IMR-90 (cell line): Measurements from ENCODE around the gene SH3RF3. TPM values are rescaled to one million over a fixed set of nuclear protein-coding genes. Genes with fewer than 3 reads are reported as not detected.

Experiments used
- ATAC-seq: fragments of 200-7000 bp; cut with Tn5 transposase; 2 replicates; pipeline ENCODE4 v1.9.1; 2020; ENCODE audit warnings: low read depth, mild to moderate bottlenecking, moderate library complexity
- BruUV-seq: library from RNA; stranded (reverse); fragments of 400-500 nt; replicated peaks from 2 replicates; lab custom pipeline; 2021; lab: Mats Ljungman, UMichigan
- CTCF ChIA-PET: fragments of 300-600 bp; formaldehyde crosslinking; extraction: SDS; loops from one replicate; lab custom pipeline; 2021; ENCODE audit warnings: antibody characterized with exemption; lab: Yijun Ruan, JAX
- POLR2A ChIA-PET: fragments of 300-600 bp; sonication (Branson Sonifier 250); formaldehyde crosslinking; loops from one replicate; lab custom pipeline; 2022; ENCODE audit warnings: antibody characterized with exemption; ENCODE audit not compliant: unreplicated experiment; lab: Charles Lee
- DNase-seq: peaks from one replicate; pipeline ENCODE4 v3.0.0; 2013
- H2AFZ ChIP-seq: replicated peaks from 2 replicates; pipeline ENCODE3; 2013; ENCODE audit warnings: low read length, mild to moderate bottlenecking; ENCODE audit not compliant: poor library complexity
- H2AK5ac ChIP-seq: 2 replicates; pipeline ENCODE4 v1.6.1; 2013; ENCODE audit warnings: low read depth, low read length, inconsistent platforms
- H2AK9ac ChIP-seq: replicated peaks from 2 replicates; pipeline ENCODE3; 2013; ENCODE audit warnings: mild to moderate bottlenecking, low read depth, low read length, moderate library complexity; ENCODE audit not compliant: poor library complexity
- H2BK120ac ChIP-seq: 2 replicates; pipeline ENCODE4 v1.6.1; 2013; ENCODE audit warnings: low read depth, low read length, inconsistent platforms
- H2BK15ac ChIP-seq: 3 replicates; pipeline ENCODE4 v1.6.1; 2013; ENCODE audit warnings: low read depth, low read length, inconsistent platforms
- H2BK20ac ChIP-seq: 2 replicates; pipeline ENCODE4 v1.6.1; 2013; ENCODE audit warnings: low read depth, mild to moderate bottlenecking, inconsistent platforms, low read length, moderate library complexity
- H2BK5ac ChIP-seq: 2 replicates; pipeline ENCODE4 v1.6.1; 2013; ENCODE audit warnings: mild to moderate bottlenecking, low read depth, low read length, inconsistent platforms; ENCODE audit not compliant: poor library complexity, severe bottlenecking
- H3K14ac ChIP-seq: replicated peaks from 2 replicates; pipeline ENCODE4 v1.6.1; 2013; ENCODE audit warnings: low read depth, low read length, inconsistent platforms
- H3K18ac ChIP-seq: 2 replicates; pipeline ENCODE4 v1.6.1; 2013; ENCODE audit warnings: low read depth, low read length, control low read depth
- H3K23ac ChIP-seq: 2 replicates; pipeline ENCODE4 v1.6.1; 2013; ENCODE audit warnings: low read depth, low read length, inconsistent platforms
- H3K27ac ChIP-seq: 2 replicates; pipeline ENCODE4 v1.5.1; 2013; ENCODE audit warnings: mild to moderate bottlenecking, control low read depth, low read length; ENCODE audit not compliant: insufficient read depth
- H3K27me3 ChIP-seq: 2 replicates; pipeline ENCODE4 v1.6.1; 2013; ENCODE audit warnings: low read length; ENCODE audit not compliant: control insufficient read depth, insufficient read depth
- H3K36me3 ChIP-seq: 2 replicates; pipeline ENCODE4 v1.6.1; 2013; ENCODE audit warnings: low read length, mixed read lengths; ENCODE audit not compliant: control insufficient read depth, insufficient read depth
- H3K4ac ChIP-seq: 2 replicates; pipeline ENCODE4 v1.6.1; 2013; ENCODE audit warnings: low read depth, low read length, inconsistent platforms
- H3K4me1 ChIP-seq: 2 replicates; pipeline ENCODE4 v1.6.1; 2013; ENCODE audit warnings: low read length, mixed read lengths; ENCODE audit not compliant: control insufficient read depth, insufficient read depth
- H3K4me2 ChIP-seq: 2 replicates; pipeline ENCODE4 v1.6.1; 2013; ENCODE audit warnings: low read depth, mild to moderate bottlenecking, control low read depth, low read length, moderate library complexity
- H3K4me3 ChIP-seq: 2 replicates; pipeline ENCODE4 v1.5.1; 2013; ENCODE audit warnings: low read depth, mild to moderate bottlenecking, control low read depth, low read length, moderate library complexity; ENCODE audit not compliant: insufficient read depth
- H3K56ac ChIP-seq: 2 replicates; pipeline ENCODE4 v1.6.1; 2013; ENCODE audit warnings: low read length, inconsistent platforms; ENCODE audit not compliant: insufficient read depth; ENCODE audit errors: extremely low read depth
- H3K79me1 ChIP-seq, 2 experiments: 2 replicates each; pipeline ENCODE4 v1.6.1; 2013; ENCODE audit warnings: low read length in 2 of 2, inconsistent platforms in 1 of 2, low read depth in 1 of 2
- H3K9ac ChIP-seq: 2 replicates; pipeline ENCODE4 v1.6.1; 2013; ENCODE audit warnings: low read depth, low read length, control low read depth
- H3K9me1 ChIP-seq: 2 replicates; pipeline ENCODE4 v1.6.1; 2013; ENCODE audit warnings: low read length, inconsistent platforms; ENCODE audit not compliant: insufficient read depth
- H3K9me3 ChIP-seq: 2 replicates; pipeline ENCODE4 v1.6.1; 2013; ENCODE audit warnings: low read length; ENCODE audit not compliant: control insufficient read depth, insufficient read depth
- H4K20me1 ChIP-seq: 2 replicates; pipeline ENCODE4 v1.6.1; 2013; ENCODE audit warnings: low read length, inconsistent platforms; ENCODE audit not compliant: insufficient read depth
- H4K5ac ChIP-seq: 2 replicates; pipeline ENCODE4 v1.6.1; 2013; ENCODE audit warnings: mild to moderate bottlenecking, low read depth, low read length, control low read depth
- H4K8ac ChIP-seq, 2 experiments: 2 replicates each; pipeline ENCODE4 v1.6.1; 2013; ENCODE audit warnings: low read depth in 2 of 2, low read length in 2 of 2, control low read depth in 1 of 2, inconsistent platforms in 1 of 2
- H4K91ac ChIP-seq: 2 replicates; pipeline ENCODE4 v1.6.1; 2013; ENCODE audit warnings: low read depth, low read length, inconsistent platforms; ENCODE audit not compliant: insufficient read depth
- CEBPB ChIP-seq: IDR thresholded peaks from 2 replicates; pipeline ENCODE4 v1.6.1; 2012; ENCODE audit warnings: low read depth, low read length, improper control_type of control experiment
- CTCF ChIP-seq: conservative IDR thresholded peaks from 2 replicates; pipeline ENCODE4 v1.5.1; 2012; ENCODE audit warnings: mild to moderate bottlenecking, low read depth, low read length, improper control_type of control experiment
- ELK1 ChIP-seq: fragments of 150-350 bp; IDR thresholded peaks from 2 replicates; pipeline ENCODE4 v1.6.1; 2016; ENCODE audit warnings: low read depth, mild to moderate bottlenecking, low read length, moderate library complexity, borderline replicate concordance
- MAZ ChIP-seq: IDR thresholded peaks from 2 replicates; pipeline ENCODE4 v1.6.1; 2012; ENCODE audit warnings: low read depth, mild to moderate bottlenecking, low read length, improper control_type of control experiment, moderate library complexity, borderline replicate concordance
- NFE2L2 ChIP-seq: fragments of 150-350 bp; IDR thresholded peaks from 2 replicates; pipeline ENCODE4 v1.6.1; 2016; ENCODE audit warnings: low read depth, mild to moderate bottlenecking, low read length
- POLR2A ChIP-seq: IDR thresholded peaks from 2 replicates; pipeline ENCODE4 v1.6.1; 2012; ENCODE audit warnings: mild to moderate bottlenecking, low read depth, low read length
- RAD21 ChIP-seq: IDR thresholded peaks from 2 replicates; pipeline ENCODE4 v1.6.1; 2012; ENCODE audit warnings: low read length, improper control_type of control experiment
- RFX5 ChIP-seq: IDR thresholded peaks from 2 replicates; pipeline ENCODE4 v1.8.0; 2012; ENCODE audit warnings: low read depth, mild to moderate bottlenecking, low read length, moderate library complexity
- SMC3 ChIP-seq: fragments of 150-350 bp; IDR thresholded peaks from 2 replicates; pipeline ENCODE4 v1.6.1; 2016; ENCODE audit warnings: low read depth, mild to moderate bottlenecking, antibody characterized with exemption, low read length, moderate library complexity
- WGBS, 2 experiments: methylation state at CpG; one replicate each; pipeline versions ENCODE4 v1.1.5 to v1.1.7; 2013; ENCODE audit warnings: missing lambda C conversion rate in 2 of 2; ENCODE audit not compliant: insufficient read length in 1 of 2; ENCODE audit errors: extremely low coverage in 2 of 2; 5-methylcytosine and 5-hydroxymethylcytosine counted together
- dilution Hi-C: fragments of 300-500 bp; cut with HindIII; formaldehyde crosslinking; loops from one replicate; pipeline ENCODE4 v1.14.3; 2018; ENCODE audit warnings: low sequenced_read_pairs; ENCODE audit not compliant: unreplicated experiment
- in situ Hi-C: fragments of 300-500 bp; cut with MboI; formaldehyde crosslinking; loops from 3 replicates; pipeline ENCODE4 v1.14.3; 2019; ENCODE audit warnings: low sequenced_read_pairs, inconsistent platforms, mixed read lengths
- intact Hi-C: fragments of 100-400 bp; cut with micrococcal nuclease; formaldehyde crosslinking; loops from 2 replicates; pipeline ENCODE4 v1.10.0; 2022
- polyA plus RNA-seq, 3 experiments: library from polyadenylated mRNA; depleted of rRNA; stranded (reverse); fragments of >200 nt; gene quantifications; 2 replicates each; pipeline ENCODE4 v1.2.3, GENCODE V29; 2012; ENCODE audit warnings: low replicate concordance in 1 of 3
- total RNA-seq: library from RNA; depleted of rRNA; stranded (reverse); fragments of >200 nt; gene quantifications from 2 replicates; pipeline ENCODE4 v1.2.3, GENCODE V29; 2012

Gene SH3RF3
- total and polyA plus RNA-seq, 2 of the 4 experiments (the other 2 are of a cell fraction), result 3.4 to 5.3 TPM

GRCh38 chr2:109510136-109511028 is 381.4 kb downstream of the SH3RF3 start:
- H3K9me3 ChIP-seq, result no peaks in the 10 kb centered on the region
- H3K9me1 ChIP-seq, result peaks cover 24% of the 10 kb centered on the region
- H3K79me1 ChIP-seq, result 0 out of 4 replicates have a peak, but pooled peaks cover 0 to 6% of the 10 kb centered on the region in 2 experiments
- H2BK120ac ChIP-seq, result peak overlapping the region; percentile 71
- POLR2A ChIA-PET, result no interaction called here
- no peak overlapping the region for H3K27ac ChIP-seq
- peaks cover 11% of the 10 kb centered on the region for H4K20me1 ChIP-seq
- CTCF ChIA-PET, result interaction anchor here (0.6 to 1.4 kb wide), 11 partner anchors 11 to 594 kb away, joined by 3 to 9 read pairs (median 3); no protein-coding TSS in a partner anchor
- peak overlapping the region; percentile 89 for H2AK5ac ChIP-seq
- H4K8ac ChIP-seq, result no peak overlapping the region
- no peak overlapping the region for H3K56ac ChIP-seq
- H4K5ac ChIP-seq, result no peak overlapping the region
- 0 out of 2 replicates have a peak overlapping the region, but pooled peaks have one; percentile 31 for H4K91ac ChIP-seq
- peak overlapping the region; percentile 67; the same call in 1 of the 2 replicates for H3K4ac ChIP-seq
- intact Hi-C loops (loop anchor here (1.0 to 10.0 kb wide), 6 partner anchors 64 to 582 kb away; no protein-coding TSS in a partner anchor), in situ Hi-C loops (no loop called here), dilution Hi-C loops (no loop called here)
- H2BK5ac ChIP-seq, result no peak overlapping the region
- TF ChIP-seq CTCF, result peak; percentile 92
- peak; percentile 94 for TF ChIP-seq SMC3
- TF ChIP-seq POLR2A, result no peak; the same call in 1 of the 2 replicates
- no peak for TF ChIP-seq RFX5
- TF ChIP-seq ELK1, result no peak
- no peak for TF ChIP-seq CEBPB
- no peak for TF ChIP-seq NFE2L2
- TF ChIP-seq RAD21, result peak; percentile 93
- no peak for TF ChIP-seq MAZ
- H3K18ac ChIP-seq, result no peak overlapping the region
- DNase-seq (peak; percentile 71), ATAC-seq (peak; percentile 76)
- H3K4me3 ChIP-seq, result no peak overlapping the region
- H2BK15ac ChIP-seq, result 0 out of 3 replicates have a peak overlapping the region, but pooled peaks have one; percentile 4
- H3K4me2 ChIP-seq, result no peak overlapping the region
- no peak overlapping the region for H3K23ac ChIP-seq
- 71% methylated on average over 4 of the region's 19 CpGs; no CpG with 5 or more reads in 1 of the 2 experiments for WGBS, 2 experiments
- no peak overlapping the region for H3K9ac ChIP-seq
- no peaks in the 10 kb centered on the region for H3K36me3 ChIP-seq
- peak overlapping the region; percentile 71 for H2AFZ ChIP-seq
- H3K4me1 ChIP-seq, result peaks cover 8% of the 10 kb centered on the region
- BruUV-seq, result no TSS peak
- H2BK20ac ChIP-seq, result peak overlapping the region; percentile 65; the same call in 1 of the 2 replicates
- H3K14ac ChIP-seq, result no peak overlapping the region
- peak overlapping the region; percentile 84 for H2AK9ac ChIP-seq
- H3K27me3 ChIP-seq, result no peaks in the 10 kb centered on the region
